HCT116 (cell line): Measurements from ENCODE around the gene RPTOR. TPM values are rescaled to one million over a fixed set of nuclear protein-coding genes. Genes with fewer than 3 reads are reported as not detected.

Experiments
- CEBPB ChIP-seq: IDR thresholded peaks from 2 replicates; pipeline ENCODE4 v1.6.1; 2012; ENCODE audit warnings: low read depth
- ELF1 ChIP-seq: IDR thresholded peaks from 2 replicates; pipeline ENCODE4 v1.6.1; 2012; ENCODE audit warnings: low read depth, borderline replicate concordance
- EZH2 ChIP-seq: fragments of 200-600 bp; sonication (generic); IDR thresholded peaks from 2 replicates; pipeline ENCODE4 v1.6.1; 2017; ENCODE audit warnings: antibody characterized with exemption, mixed run types
- POLR2AphosphoS5 ChIP-seq: IDR thresholded peaks from 2 replicates; pipeline ENCODE4 v1.6.1; 2011; ENCODE audit warnings: mild to moderate bottlenecking, low read depth, low read length, moderate library complexity
- REST ChIP-seq: IDR thresholded peaks from 2 replicates; pipeline ENCODE4 v1.6.1; 2012; ENCODE audit warnings: low read depth
- SIN3A ChIP-seq: IDR thresholded peaks from 2 replicates; pipeline ENCODE4 v1.6.1; 2012; ENCODE audit warnings: low read depth
- SP1 ChIP-seq: IDR thresholded peaks from 2 replicates; pipeline ENCODE4 v1.6.1; 2012; ENCODE audit warnings: low read depth
- SRF ChIP-seq: IDR thresholded peaks from 2 replicates; pipeline ENCODE4 v1.6.1; 2012; ENCODE audit warnings: low read depth
- TCF7L2 ChIP-seq: IDR thresholded peaks from 2 replicates; pipeline ENCODE4 v1.7.0; 2011; ENCODE audit warnings: borderline replicate concordance, inconsistent platforms; ENCODE audit not compliant: insufficient read depth, insufficient read length; ENCODE audit errors: extremely low read depth
- ZFX ChIP-seq: fragments of 450-650 bp; IDR thresholded peaks from 2 replicates; pipeline ENCODE4 v1.6.1; 2017
- total RNA-seq: library from RNA; stranded (reverse); gene quantifications from one replicate; pipeline ENCODE4 v1.2.1, GENCODE V29; 2021; ENCODE audit not compliant: unreplicated experiment
- TF ChIP-seq, protein P1 (sequence below), 3 experiments: fragments of 200-600 bp in 1 of 3; sonication (generic) in 1 of 3; IDR thresholded peaks in 2 of 3; conservative IDR thresholded peaks in 1 of 3; 2 replicates each; pipeline ENCODE4 v1.5.1; 2012 to 2017; ENCODE audit warnings: low read depth in 2 of 3, low read length in 2 of 3, antibody characterized with exemption in 1 of 3, borderline replicate concordance in 1 of 3, control low read depth in 1 of 3, mild to moderate bottlenecking in 1 of 3, mixed read lengths in 1 of 3, mixed run types in 1 of 3, moderate library complexity in 1 of 3; ENCODE audit not compliant: insufficient read depth in 1 of 3

Gene RPTOR
- total RNA-seq, 1 experiment from 2014 or later: 69.5 TPM

- TF ChIP-seq REST: no peak
- no peak for TF ChIP-seq SP1
- TF ChIP-seq POLR2AphosphoS5: no peak
- no peak for TF ChIP-seq SIN3A
- TF ChIP-seq SRF: no peak
- TF ChIP-seq CEBPB: no peak
- no peak for TF ChIP-seq ELF1
- no peak for TF ChIP-seq EZH2
- no peak for TF ChIP-seq TCF7L2
- TF ChIP-seq, protein P1, sequence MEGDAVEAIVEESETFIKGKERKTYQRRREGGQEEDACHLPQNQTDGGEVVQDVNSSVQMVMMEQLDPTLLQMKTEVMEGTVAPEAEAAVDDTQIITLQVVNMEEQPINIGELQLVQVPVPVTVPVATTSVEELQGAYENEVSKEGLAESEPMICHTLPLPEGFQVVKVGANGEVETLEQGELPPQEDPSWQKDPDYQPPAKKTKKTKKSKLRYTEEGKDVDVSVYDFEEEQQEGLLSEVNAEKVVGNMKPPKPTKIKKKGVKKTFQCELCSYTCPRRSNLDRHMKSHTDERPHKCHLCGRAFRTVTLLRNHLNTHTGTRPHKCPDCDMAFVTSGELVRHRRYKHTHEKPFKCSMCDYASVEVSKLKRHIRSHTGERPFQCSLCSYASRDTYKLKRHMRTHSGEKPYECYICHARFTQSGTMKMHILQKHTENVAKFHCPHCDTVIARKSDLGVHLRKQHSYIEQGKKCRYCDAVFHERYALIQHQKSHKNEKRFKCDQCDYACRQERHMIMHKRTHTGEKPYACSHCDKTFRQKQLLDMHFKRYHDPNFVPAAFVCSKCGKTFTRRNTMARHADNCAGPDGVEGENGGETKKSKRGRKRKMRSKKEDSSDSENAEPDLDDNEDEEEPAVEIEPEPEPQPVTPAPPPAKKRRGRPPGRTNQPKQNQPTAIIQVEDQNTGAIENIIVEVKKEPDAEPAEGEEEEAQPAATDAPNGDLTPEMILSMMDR (IDR thresholded peaks at IDR 0.05 in 2 of 3, conservative IDR thresholded peaks at IDR 0.05 in 1 of 3; ENCODE audit: borderline replicate concordance in 1 of 3, insufficient read depth in 1 of 3, low read depth in 2 of 3, low read length in 2 of 3): no peak
- TF ChIP-seq ZFX: no peak
These were observed 825 bp downstream of the RPTOR start (continued) for GRCh38 chr17:80545499-80545826.
